Mammary epithelial cell (primary cell): ENCODE results near the gene SLC24A3.

Experiments
- CTCF ChIP-seq, 2 donors: IDR thresholded peaks in 1 of 2; conservative IDR thresholded peaks in 1 of 2; 2 replicates each; pipeline ENCODE4 v1.5.1; 2011 to 2012; ENCODE audit warnings: inconsistent platforms in 2 of 2, low read length in 2 of 2, mild to moderate bottlenecking in 2 of 2, control low read depth in 1 of 2, low read depth in 1 of 2; ENCODE audit not compliant: insufficient read depth in 1 of 2; ENCODE audit errors: extremely low read depth in 1 of 2
- EZH2 ChIP-seq: IDR thresholded peaks from 2 replicates; pipeline ENCODE4 v1.6.1; 2012; ENCODE audit warnings: low read length, inconsistent platforms, borderline replicate concordance

DNA sequence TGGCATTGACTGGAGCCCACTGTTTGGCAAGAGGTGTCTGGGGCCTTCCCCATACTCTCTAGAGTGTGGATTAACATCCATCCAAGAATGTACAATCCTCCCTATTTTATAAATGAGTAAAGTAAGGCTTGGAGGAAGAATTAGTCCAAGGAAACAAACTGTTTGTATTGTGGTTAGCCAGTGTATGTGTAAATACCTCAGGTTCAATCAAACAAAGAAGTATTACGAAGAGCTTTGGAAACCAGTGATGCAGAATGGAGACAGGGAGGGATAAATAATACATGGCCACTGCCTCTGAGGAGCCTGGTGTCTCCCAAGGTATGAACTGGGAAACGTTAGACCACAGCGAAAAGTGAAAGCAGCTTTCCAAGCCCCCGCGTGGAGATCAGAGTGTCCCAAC is 319.0 kb downstream of the SLC24A3 start:
- TF ChIP-seq CTCF (conservative IDR thresholded peaks at IDR 0.05 in 1 of 2, IDR thresholded peaks at IDR 0.05 in 1 of 2; ENCODE audit: extremely low read depth in 1 of 2, insufficient read depth in 1 of 2, low read depth in 1 of 2, low read length in 2 of 2) (no peak), EZH2 (no peak)
